GM12878 (cell line): ENCODE results near the gene RAPGEF3. TPM values are rescaled to one million over a fixed set of nuclear protein-coding genes. Genes with fewer than 3 reads are reported as not detected.

Experiments used
- ATAC-seq: fragments of 200-7000 bp; cut with Tn5 transposase; 3 replicates; pipeline ENCODE4 v1.9.1; 2020; ENCODE audit warnings: mild to moderate bottlenecking, moderate library complexity
- BruUV-seq: library from RNA; stranded (reverse); fragments of 400-500 nt; replicated peaks from 2 replicates; lab custom pipeline; 2021; lab: Mats Ljungman, UMichigan
- CTCF ChIA-PET: fragments of 300-600 bp; sonication (Branson Sonifier 250); formaldehyde crosslinking; extraction: SDS; loops from one replicate; lab custom pipeline; 2021; ENCODE audit warnings: inconsistent platforms; lab: Yijun Ruan, JAX
- POLR2A ChIA-PET: fragments of 350-600 bp; formaldehyde crosslinking; extraction: SDS; loops from one replicate; lab custom pipeline; 2021; ENCODE audit warnings: inconsistent platforms; lab: Charles Lee
- RAD21 ChIA-PET: fragments of 300-600 bp; sonication (Branson Sonifier 250); formaldehyde crosslinking; loops from one replicate; lab custom pipeline; 2023; ENCODE audit warnings: antibody characterized with exemption; ENCODE audit not compliant: unreplicated experiment; lab: Charles Lee
- SMC1A ChIA-PET: fragments of 300-600 bp; sonication (Branson Sonifier 250); formaldehyde crosslinking; loops from one replicate; lab custom pipeline; 2023; ENCODE audit not compliant: unreplicated experiment, uncharacterized antibody; lab: Charles Lee
- DNase-seq: peaks from one replicate; pipeline ENCODE4 v3.0.0-alpha.2; 2011; ENCODE audit warnings: low read depth, low spot score
- FAIRE-seq: peaks from 3 replicates; lab custom pipeline; 2011; peaks lifted over from hg19 to GRCh38; lab: Jason Lieb, UNC
- H2AFZ ChIP-seq: 2 replicates; pipeline ENCODE4 v1.6.0; 2011; ENCODE audit warnings: low read depth, low read length, control low read depth; ENCODE audit not compliant: control insufficient read depth
- H3K27ac ChIP-seq: 2 replicates; pipeline ENCODE4 v1.5.1; 2011; ENCODE audit warnings: control low read depth; ENCODE audit not compliant: control insufficient read depth, insufficient read depth
- H3K27me3 ChIP-seq, 2 experiments: replicated peaks in 1 of 2; 2 replicates each; pipeline versions ENCODE4 v1.6.0 to v1.6.1; 2011; ENCODE audit warnings: low read length in 1 of 2; ENCODE audit not compliant: control insufficient read depth in 2 of 2, insufficient read depth in 2 of 2
- H3K36me3 ChIP-seq, 2 experiments: 2 replicates each; pipeline ENCODE4 v1.5.1; 2011; ENCODE audit warnings: low read length in 1 of 2; ENCODE audit not compliant: control insufficient read depth in 2 of 2, insufficient read depth in 2 of 2
- H3K4me1 ChIP-seq: 2 replicates; pipeline ENCODE4 v1.6.1; 2011; ENCODE audit warnings: mild to moderate bottlenecking, low read length, moderate library complexity, mixed read lengths; ENCODE audit not compliant: control insufficient read depth, insufficient read depth
- H3K4me2 ChIP-seq: 2 replicates; pipeline ENCODE4 v1.6.0; 2011; ENCODE audit warnings: control low read depth; ENCODE audit not compliant: control insufficient read depth, insufficient read depth
- H3K4me3 ChIP-seq: fragments of 200-600 bp; sonication (generic); 2 replicates; pipeline ENCODE4 v1.5.1; 2016
- H3K79me2 ChIP-seq: 2 replicates; pipeline ENCODE4 v1.6.0; 2011; ENCODE audit warnings: low read length; ENCODE audit not compliant: control insufficient read depth, insufficient read depth
- H3K9ac ChIP-seq: 2 replicates; pipeline ENCODE4 v1.8.0; 2011; ENCODE audit warnings: low read length, control low read depth, mixed read lengths; ENCODE audit not compliant: control insufficient read depth, insufficient read depth
- H3K9me3 ChIP-seq: replicated peaks from 3 replicates; pipeline ENCODE4 v1.5.1; 2011; ENCODE audit warnings: mild to moderate bottlenecking, low read length; ENCODE audit not compliant: control insufficient read depth, insufficient read depth
- H4K20me1 ChIP-seq: 2 replicates; pipeline ENCODE4 v1.6.0; 2011; ENCODE audit not compliant: control insufficient read depth, insufficient read depth
- ATF7 ChIP-seq: fragments of 450-650 bp; IDR thresholded peaks from 2 replicates; pipeline ENCODE4 v1.6.1; 2016; ENCODE audit warnings: low read depth, mild to moderate bottlenecking
- CHD4 ChIP-seq: fragments of 200-600 bp; sonication (generic); IDR thresholded peaks from 2 replicates; pipeline ENCODE4 v1.6.1; 2016; ENCODE audit warnings: mild to moderate bottlenecking
- CREB1 ChIP-seq: IDR thresholded peaks from 2 replicates; pipeline ENCODE4 v1.6.1; 2012; ENCODE audit warnings: low read depth, mild to moderate bottlenecking, inconsistent platforms
- CREM ChIP-seq: IDR thresholded peaks from 2 replicates; pipeline ENCODE4 v1.6.1; 2014; ENCODE audit warnings: antibody characterized with exemption, low read depth
- E2F8 ChIP-seq: fragments of 450-650 bp; IDR thresholded peaks from 2 replicates; pipeline ENCODE4 v1.6.1; 2018; ENCODE audit warnings: mild to moderate bottlenecking, low read depth, moderate library complexity; ENCODE audit not compliant: partially characterized antibody
- EP300 ChIP-seq, 2 experiments: fragments of 150-350 bp in 1 of 2; IDR thresholded peaks; 2 replicates each; pipeline ENCODE4 v1.6.1; 2011 to 2012; ENCODE audit warnings: low read depth in 2 of 2, low read length in 2 of 2, borderline replicate concordance in 1 of 2, improper control_type of control experiment in 1 of 2, inconsistent platforms in 1 of 2; ENCODE audit not compliant: control insufficient read depth in 1 of 2
- MEF2A ChIP-seq: IDR thresholded peaks from 2 replicates; pipeline ENCODE4 v1.6.1; 2011; ENCODE audit warnings: low read depth, mild to moderate bottlenecking, low read length, moderate library complexity; ENCODE audit not compliant: insufficient read depth
- MTA2 ChIP-seq: fragments of 450-650 bp; IDR thresholded peaks from 2 replicates; pipeline ENCODE4 v1.6.1; 2016; ENCODE audit warnings: low read depth, mild to moderate bottlenecking, moderate library complexity
- PML ChIP-seq: IDR thresholded peaks from 2 replicates; pipeline ENCODE4 v1.6.1; 2012; ENCODE audit warnings: low read length, inconsistent platforms
- RFX5 ChIP-seq: IDR thresholded peaks from 2 replicates; pipeline ENCODE4 v1.6.1; 2011; ENCODE audit warnings: low read depth, low read length, improper control_type of control experiment
- SREBF1 ChIP-seq: IDR thresholded peaks from 2 replicates; pipeline ENCODE4 v1.6.1; 2012; ENCODE audit warnings: mild to moderate bottlenecking, low read length
- TCF12 ChIP-seq: IDR thresholded peaks from 2 replicates; pipeline ENCODE4 v1.6.1; 2011; ENCODE audit warnings: low read depth, mild to moderate bottlenecking, low read length
- TCF7 ChIP-seq: IDR thresholded peaks from 2 replicates; pipeline ENCODE4 v1.6.1; 2014; ENCODE audit warnings: antibody characterized with exemption, borderline replicate concordance
- ZNF217 ChIP-seq: fragments of 450-650 bp; IDR thresholded peaks from 2 replicates; pipeline ENCODE4 v1.6.1; 2017; ENCODE audit warnings: antibody characterized with exemption, mild to moderate bottlenecking
- ZSCAN29 ChIP-seq: fragments of 450-650 bp; IDR thresholded peaks from 2 replicates; pipeline ENCODE4 v1.6.1; 2017; ENCODE audit warnings: mild to moderate bottlenecking, moderate library complexity
- WGBS: methylation state at CpG from one replicate; pipeline ENCODE4 v1.1.6; 2016; ENCODE audit warnings: low lambda C conversion rate; ENCODE audit not compliant: insufficient replicate concordance, insufficient coverage; ENCODE audit errors: missing lambda C conversion rate; 5-methylcytosine and 5-hydroxymethylcytosine counted together
- in situ Hi-C: fragments of 300-500 bp; cut with MboI; formaldehyde crosslinking; loops from 9 replicates; pipeline ENCODE4 v1.14.3; 2018; ENCODE audit warnings: mixed read lengths
- intact Hi-C: fragments of 100-400 bp; cut with micrococcal nuclease; formaldehyde crosslinking; loops from one replicate; pipeline ENCODE4 v1.14.2; 2022; ENCODE audit not compliant: unreplicated experiment
- polyA plus RNA-seq, 11 experiments: library from polyadenylated mRNA; depleted of rRNA in 4 of 11; unstranded in 6 of 11; stranded (reverse) in 5 of 11; fragments of >200 nt; fragmentation: Nextera tagmentation in 4 of 11; fragmentation: Illumina TruSeq in 1 of 11; extraction: Ambion mirVana in 4 of 11; extraction: Trizol in 1 of 11; gene quantifications; 1 replicate in 1 of 11; 2 replicates in 10 of 11; pipeline versions ENCODE4 v1.2.1 to v1.2.3, GENCODE V29; 2011 to 2016; ENCODE audit warnings: inconsistent platforms in 2 of 11, missing spikeins in 2 of 11, low read depth in 1 of 11
- total RNA-seq, 4 experiments: library from RNA; depleted of rRNA in 3 of 4; stranded (reverse); fragments of >200 nt in 3 of 4; fragmentation: Illumina TruSeq in 1 of 4; extraction: Trizol in 1 of 4; gene quantifications; 2 replicates each; pipeline versions ENCODE4 v1.2.1 to v1.2.3, GENCODE V29; 2013 to 2021
- TF ChIP-seq, protein P1 (sequence below): fragments of 450-650 bp; formaldehyde crosslinking; IDR thresholded peaks from 2 replicates; pipeline ENCODE4 v1.5.0; 2022; ENCODE audit warnings: mild to moderate bottlenecking, missing genetic modification characterization

RAPGEF3 gene
- total and polyA plus RNA-seq, 10 of the 15 experiments (the other 5 are each of a cell fraction or from before 2014, with no cell fraction given), result 0.02 to 0.92 (median 0.31) TPM; not detected in 2

DNA sequence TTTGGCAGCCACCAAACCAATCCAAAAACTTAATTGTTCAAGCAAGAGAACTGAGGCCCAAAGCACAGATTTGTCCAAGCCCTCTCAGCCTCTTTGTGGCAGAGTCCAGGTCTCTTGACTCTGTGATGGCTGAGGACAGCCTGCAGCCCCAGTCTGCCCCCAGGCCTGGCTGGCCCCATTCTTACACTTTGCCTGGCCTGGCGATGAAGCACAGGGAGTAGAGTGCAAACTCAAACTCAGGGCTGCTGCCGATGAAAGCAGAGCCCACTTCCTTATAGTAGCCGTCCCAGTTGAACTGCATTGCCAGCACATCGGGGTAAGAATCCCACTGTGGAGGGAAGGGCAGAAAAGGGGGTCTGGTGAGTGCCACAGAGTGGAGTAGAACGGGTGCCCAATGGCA, 47.2 kb downstream of the RAPGEF3 start:
- BruUV-seq, result no TSS peak
- Histone ChIP-seq H3K4me3 (no peak overlapping the region), H3K27ac (no peak overlapping the region), H3K4me2 (no peak overlapping the region), H4K20me1 (no peaks in the 10 kb centered on the region), H3K27me3 (no peaks in the 10 kb centered on the region), H3K4me1 (peaks cover 32% of the 10 kb centered on the region), H3K79me2 (peaks cover 9% of the 10 kb centered on the region), H2AFZ (no peak overlapping the region), H3K36me3 (no peaks in the 10 kb centered on the region), H3K9me3 (no peaks in the 10 kb centered on the region), H3K9ac (no peak overlapping the region)
- in situ Hi-C loops (loop anchor here (5.0 kb wide), 3 partner anchors 66 to 456 kb away; no protein-coding TSS in a partner anchor), intact Hi-C loops (no loop called here)
- ChIA-PET SMC1A (interaction anchor here (10.8 kb wide), 1 partner anchor 31 kb away, joined by 129 read pairs; no protein-coding TSS in a partner anchor), POLR2A (no interaction called here), CTCF (interaction anchor here (1.0 to 9.7 kb wide), 6 partner anchors 16 to 127 kb away, joined by 3 to 102 read pairs (median 7); no protein-coding TSS in a partner anchor), RAD21 (interaction anchor here (1.2 to 9.0 kb wide), 3 partner anchors 30 to 128 kb away, joined by 4 to 61 read pairs (median 4); no protein-coding TSS in a partner anchor)
- FAIRE-seq (no peak), DNase-seq (no peak), ATAC-seq (no peak)
- 81% methylated on average over 5 of the region's 5 CpGs for WGBS
- no peak for TF ChIP-seq CREM
- no peak for TF ChIP-seq CHD4
- no peak for TF ChIP-seq MEF2A
- no peak for TF ChIP-seq RFX5
- no peak for TF ChIP-seq EP300 (IDR thresholded peaks at IDR 0.05; ENCODE audit: borderline replicate concordance in 1 of 2, control insufficient read depth in 1 of 2, low read depth in 2 of 2, low read length in 2 of 2)
- TF ChIP-seq, protein P1, sequence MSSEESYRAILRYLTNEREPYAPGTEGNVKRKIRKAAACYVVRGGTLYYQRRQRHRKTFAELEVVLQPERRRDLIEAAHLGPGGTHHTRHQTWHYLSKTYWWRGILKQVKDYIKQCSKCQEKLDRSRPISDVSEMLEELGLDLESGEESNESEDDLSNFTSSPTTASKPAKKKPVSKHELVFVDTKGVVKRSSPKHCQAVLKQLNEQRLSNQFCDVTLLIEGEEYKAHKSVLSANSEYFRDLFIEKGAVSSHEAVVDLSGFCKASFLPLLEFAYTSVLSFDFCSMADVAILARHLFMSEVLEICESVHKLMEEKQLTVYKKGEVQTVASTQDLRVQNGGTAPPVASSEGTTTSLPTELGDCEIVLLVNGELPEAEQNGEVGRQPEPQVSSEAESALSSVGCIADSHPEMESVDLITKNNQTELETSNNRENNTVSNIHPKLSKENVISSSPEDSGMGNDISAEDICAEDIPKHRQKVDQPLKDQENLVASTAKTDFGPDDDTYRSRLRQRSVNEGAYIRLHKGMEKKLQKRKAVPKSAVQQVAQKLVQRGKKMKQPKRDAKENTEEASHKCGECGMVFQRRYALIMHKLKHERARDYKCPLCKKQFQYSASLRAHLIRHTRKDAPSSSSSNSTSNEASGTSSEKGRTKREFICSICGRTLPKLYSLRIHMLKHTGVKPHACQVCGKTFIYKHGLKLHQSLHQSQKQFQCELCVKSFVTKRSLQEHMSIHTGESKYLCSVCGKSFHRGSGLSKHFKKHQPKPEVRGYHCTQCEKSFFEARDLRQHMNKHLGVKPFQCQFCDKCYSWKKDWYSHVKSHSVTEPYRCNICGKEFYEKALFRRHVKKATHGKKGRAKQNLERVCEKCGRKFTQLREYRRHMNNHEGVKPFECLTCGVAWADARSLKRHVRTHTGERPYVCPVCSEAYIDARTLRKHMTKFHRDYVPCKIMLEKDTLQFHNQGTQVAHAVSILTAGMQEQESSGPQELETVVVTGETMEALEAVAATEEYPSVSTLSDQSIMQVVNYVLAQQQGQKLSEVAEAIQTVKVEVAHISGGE (CRISPR knock-in tag), result no peak
- no peak for TF ChIP-seq ATF7
- TF ChIP-seq ZSCAN29, result no peak
- TF ChIP-seq PML, result no peak
- no peak for TF ChIP-seq CREB1
- no peak for TF ChIP-seq E2F8
- no peak for TF ChIP-seq TCF7
- TF ChIP-seq MTA2, result no peak
- TF ChIP-seq SREBF1, result no peak
- TF ChIP-seq ZNF217, result no peak
- TF ChIP-seq TCF12, result no peak
